Cardiac muscle cell (in vitro differentiated cells and primary cell): Measurements from ENCODE around the gene EMC7. TPM values are rescaled to one million over a fixed set of nuclear protein-coding genes. Genes with fewer than 3 reads are reported as not detected.
A peak's percentile ranks its signal among the peaks of the same experiment; 100 is the strongest.

Experiments used
- DNase-seq, 2 donors: peaks; one replicate each; pipeline versions ENCODE4 v3.0.0 to v3.0.0-alpha.2; 2010 to 2017; ENCODE audit warnings: low read depth in 1 of 2, low spot score in 1 of 2
- H3K27ac ChIP-seq: fragments of 200-600 bp; sonication (generic); 2 replicates; pipeline ENCODE4 v1.5.1; 2016
- H3K27me3 ChIP-seq: fragments of 200-600 bp; sonication (generic); 2 replicates; pipeline ENCODE4 v1.6.0; 2016; ENCODE audit warnings: control low read depth
- H3K36me3 ChIP-seq: fragments of 200-600 bp; sonication (generic); 2 replicates; pipeline ENCODE4 v1.5.1; 2016; ENCODE audit warnings: control low read depth
- H3K4me1 ChIP-seq: fragments of 200-600 bp; sonication (generic); 2 replicates; pipeline ENCODE4 v1.8.1; 2017; ENCODE audit warnings: low read depth, mild to moderate bottlenecking, mixed run types
- H3K4me3 ChIP-seq: fragments of 200-600 bp; sonication (generic); 2 replicates; pipeline ENCODE4 v1.5.1; 2016; ENCODE audit warnings: mild to moderate bottlenecking
- H3K9me3 ChIP-seq: fragments of 200-600 bp; sonication (generic); 2 replicates; pipeline ENCODE4 v1.5.1; 2017; ENCODE audit warnings: low read depth, mild to moderate bottlenecking, control low read depth
- polyA plus RNA-seq: library from polyadenylated mRNA; unstranded; fragments of >200 nt; fragmentation: Nextera tagmentation; extraction: Ambion mirVana; gene quantifications from 2 replicates; pipeline ENCODE4 v1.2.1, GENCODE V29; 2016
- total RNA-seq: library from RNA; depleted of rRNA; stranded (reverse); fragments of >200 nt; gene quantifications from 2 replicates; pipeline ENCODE4 v1.2.3, GENCODE V29; 2016
- TF ChIP-seq, protein P1 (sequence below): IDR thresholded peaks from 2 replicates; pipeline ENCODE4 v1.5.1; 2012; ENCODE audit warnings: low read depth, mild to moderate bottlenecking, low read length

Gene EMC7
- total and polyA plus RNA-seq, 2 experiments from 2014 or later = 18.5 to 145 TPM

DNA sequence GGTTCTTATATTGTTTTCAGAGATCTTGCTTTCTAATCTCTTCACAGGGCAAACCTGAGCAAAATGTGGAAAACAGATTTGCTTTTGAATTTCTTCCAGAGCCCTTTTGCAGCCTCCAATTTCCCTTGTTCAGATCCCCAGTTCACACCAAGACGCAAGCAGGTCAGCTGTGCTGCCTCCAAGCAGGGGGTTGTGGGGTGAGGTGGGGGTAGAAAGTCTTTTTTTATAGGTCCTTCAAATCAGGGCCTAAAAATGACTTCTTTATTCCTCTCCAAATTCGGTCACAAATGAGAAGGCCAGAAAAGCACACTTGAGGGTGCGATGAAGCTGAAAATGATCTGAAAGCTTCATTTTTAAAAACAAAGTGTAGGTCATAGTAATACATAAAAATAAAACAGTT, 36.4 kb downstream of the EMC7 start:
- DNase-seq = no peak
- H3K9me3 ChIP-seq = no peaks in the 10 kb centered on the region
- no peaks in the 10 kb centered on the region for H3K36me3 ChIP-seq
- H3K4me3 ChIP-seq = no peak overlapping the region
- H3K4me1 ChIP-seq = no peaks in the 10 kb centered on the region
- H3K27ac ChIP-seq = no peak overlapping the region
- TF ChIP-seq, protein P1, sequence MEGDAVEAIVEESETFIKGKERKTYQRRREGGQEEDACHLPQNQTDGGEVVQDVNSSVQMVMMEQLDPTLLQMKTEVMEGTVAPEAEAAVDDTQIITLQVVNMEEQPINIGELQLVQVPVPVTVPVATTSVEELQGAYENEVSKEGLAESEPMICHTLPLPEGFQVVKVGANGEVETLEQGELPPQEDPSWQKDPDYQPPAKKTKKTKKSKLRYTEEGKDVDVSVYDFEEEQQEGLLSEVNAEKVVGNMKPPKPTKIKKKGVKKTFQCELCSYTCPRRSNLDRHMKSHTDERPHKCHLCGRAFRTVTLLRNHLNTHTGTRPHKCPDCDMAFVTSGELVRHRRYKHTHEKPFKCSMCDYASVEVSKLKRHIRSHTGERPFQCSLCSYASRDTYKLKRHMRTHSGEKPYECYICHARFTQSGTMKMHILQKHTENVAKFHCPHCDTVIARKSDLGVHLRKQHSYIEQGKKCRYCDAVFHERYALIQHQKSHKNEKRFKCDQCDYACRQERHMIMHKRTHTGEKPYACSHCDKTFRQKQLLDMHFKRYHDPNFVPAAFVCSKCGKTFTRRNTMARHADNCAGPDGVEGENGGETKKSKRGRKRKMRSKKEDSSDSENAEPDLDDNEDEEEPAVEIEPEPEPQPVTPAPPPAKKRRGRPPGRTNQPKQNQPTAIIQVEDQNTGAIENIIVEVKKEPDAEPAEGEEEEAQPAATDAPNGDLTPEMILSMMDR = no peak
- H3K27me3 ChIP-seq = no peaks in the 10 kb centered on the region

DNA sequence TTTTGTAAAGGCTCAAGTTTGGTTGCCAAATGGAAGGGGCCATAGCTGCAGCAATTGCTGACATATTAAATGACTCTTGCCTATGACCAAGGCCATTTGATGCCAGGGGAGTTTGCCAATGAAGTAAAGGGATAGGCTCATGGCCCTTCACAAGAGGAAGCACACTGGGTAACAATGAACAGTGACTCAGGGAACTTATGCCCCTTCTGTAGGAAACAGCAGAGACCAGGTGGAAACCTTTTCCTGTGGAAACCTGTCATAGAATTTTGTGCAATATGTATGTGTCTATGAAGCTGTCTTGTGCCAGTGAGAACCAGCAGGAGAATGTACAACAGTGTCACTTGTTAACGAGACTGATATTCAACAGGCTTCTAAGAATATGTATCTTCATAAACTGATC, 37.2 kb downstream of the EMC7 start:
- Histone ChIP-seq H3K27me3 (no peaks in the 10 kb centered on the region), H3K36me3 (no peaks in the 10 kb centered on the region), H3K27ac (no peak overlapping the region), H3K4me1 (no peaks in the 10 kb centered on the region), H3K4me3 (no peak overlapping the region), H3K9me3 (no peaks in the 10 kb centered on the region)
- TF ChIP-seq, protein P1 = no peak
- no peak for DNase-seq

DNA sequence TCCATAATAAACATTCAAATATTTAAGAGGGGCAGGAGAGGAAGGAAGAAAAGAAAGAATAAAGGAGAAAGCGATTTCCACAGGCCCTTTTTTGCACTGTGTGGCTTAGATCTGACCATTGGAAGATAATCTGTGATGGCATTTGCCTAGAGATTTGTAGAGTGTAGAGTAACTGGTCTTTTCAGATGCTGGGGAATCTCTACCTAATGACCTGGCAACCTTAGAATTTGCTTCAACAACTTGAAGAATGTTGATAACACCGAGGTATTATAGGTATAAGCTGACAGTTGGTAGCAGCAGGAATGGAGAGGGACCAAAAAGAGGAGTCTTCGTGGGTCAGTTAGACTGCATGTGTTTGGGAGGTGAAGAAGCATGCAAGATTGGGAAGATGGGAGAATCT, 41.7 kb downstream of the EMC7 start:
- Histone ChIP-seq H3K4me1 (no peaks in the 10 kb centered on the region), H3K4me3 (no peak overlapping the region), H3K9me3 (no peaks in the 10 kb centered on the region), H3K27me3 (no peaks in the 10 kb centered on the region), H3K27ac (no peak overlapping the region), H3K36me3 (no peaks in the 10 kb centered on the region)
- TF ChIP-seq, protein P1 = no peak
- no peak for DNase-seq

DNA sequence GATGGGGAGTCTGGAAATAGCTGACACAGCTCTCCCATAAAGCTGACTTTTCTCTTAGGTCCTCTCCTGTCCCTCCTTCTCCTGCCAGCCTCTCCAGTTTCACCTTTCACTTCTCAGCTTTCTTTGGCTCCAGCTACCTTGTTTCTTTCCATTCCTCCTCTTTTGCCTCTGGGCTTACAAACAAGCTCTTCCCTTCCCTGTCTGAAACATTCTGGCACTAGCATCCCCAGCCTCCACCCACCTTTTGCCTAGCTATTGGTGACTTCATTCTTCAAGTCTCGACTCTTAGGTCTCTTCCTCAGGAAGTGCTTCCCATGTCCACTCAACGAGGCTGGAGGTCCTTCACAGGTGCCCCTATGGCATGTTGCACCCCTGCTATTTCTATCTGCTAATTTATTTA, 42.2 kb downstream of the EMC7 start:
- Histone ChIP-seq H3K4me1 (no peaks in the 10 kb centered on the region), H3K27me3 (no peaks in the 10 kb centered on the region), H3K27ac (no peak overlapping the region), H3K9me3 (no peaks in the 10 kb centered on the region), H3K36me3 (no peaks in the 10 kb centered on the region), H3K4me3 (no peak overlapping the region)
- no peak for DNase-seq
- TF ChIP-seq, protein P1 = no peak

DNA sequence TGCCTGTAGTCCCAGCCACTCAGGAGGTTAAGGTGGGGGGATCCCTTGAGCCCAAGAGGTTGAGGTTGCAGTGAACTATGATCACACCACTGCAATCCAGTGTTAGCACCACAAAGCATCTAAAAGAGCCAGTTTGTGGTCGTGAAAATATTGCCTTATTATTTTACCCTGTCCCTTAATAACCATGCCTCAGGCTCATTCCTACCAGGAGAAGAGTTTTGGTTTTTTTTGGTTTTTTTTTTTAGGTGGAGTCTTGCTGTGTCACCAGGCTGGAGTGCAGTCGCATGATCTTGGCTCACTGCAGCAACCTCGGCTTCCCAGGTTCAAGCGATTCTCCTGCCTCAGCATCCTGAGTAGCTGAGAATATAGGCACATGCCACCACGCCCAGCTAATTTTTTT, 44.8 kb downstream of the EMC7 start:
- Histone ChIP-seq H3K27ac (no peak overlapping the region), H3K36me3 (no peaks in the 10 kb centered on the region), H3K27me3 (no peaks in the 10 kb centered on the region), H3K9me3 (no peaks in the 10 kb centered on the region), H3K4me1 (no peaks in the 10 kb centered on the region), H3K4me3 (no peak overlapping the region)
- peak in 1 of 2 donors; percentile 17 for DNase-seq
- TF ChIP-seq, protein P1 = no peak
